WTC11 (cell line): ENCODE results near the gene MYH16. TPM values are rescaled to one million over a fixed set of nuclear protein-coding genes. Genes with fewer than 3 reads are reported as not detected.

Experiments
- ATAC-seq: fragments of 200-7000 bp; cut with Tn5 transposase; 2 replicates; pipeline ENCODE4 v1.10.0; 2021; ENCODE audit warnings: mild to moderate bottlenecking, moderate library complexity
- CTCF ChIA-PET: fragments of 300-600 bp; sonication (Branson Sonifier 250); formaldehyde crosslinking; loops from one replicate; lab custom pipeline; 2021; ENCODE audit warnings: antibody characterized with exemption; lab: Charles Lee
- POLR2A ChIA-PET: fragments of 350-600 bp; sonication (Branson Sonifier 250); formaldehyde crosslinking; loops from one replicate; lab custom pipeline; 2021; ENCODE audit warnings: antibody characterized with exemption; lab: Charles Lee
- DNase-seq: peaks from one replicate; pipeline ENCODE4 v3.0.0; 2021; ENCODE audit warnings: low spot score
- H3K27ac Mint-ChIP-seq: 2 replicates; pipeline ENCODE4 v1.8.0; 2021; ENCODE audit warnings: mixed read lengths
- H3K27me3 Mint-ChIP-seq: 2 replicates; pipeline ENCODE4 v1.8.0; 2021; ENCODE audit warnings: low read depth, mild to moderate bottlenecking, moderate library complexity, mixed read lengths
- H3K36me3 Mint-ChIP-seq: 2 replicates; pipeline ENCODE4 v1.8.0; 2021; ENCODE audit warnings: mixed read lengths
- H3K4me1 Mint-ChIP-seq: 2 replicates; pipeline ENCODE4 v1.8.0; 2022; ENCODE audit warnings: mixed read lengths
- H3K4me3 Mint-ChIP-seq: 2 replicates; pipeline ENCODE4 v1.8.0; 2021; ENCODE audit warnings: mild to moderate bottlenecking, moderate library complexity, mixed read lengths
- H3K9me3 Mint-ChIP-seq: 2 replicates; pipeline ENCODE4 v1.8.0; 2021; ENCODE audit warnings: mixed read lengths
- ELF4 ChIP-seq: sonication (generic); formaldehyde crosslinking; IDR thresholded peaks from 2 replicates; pipeline ENCODE4 v1.8.1; 2022; ENCODE audit warnings: low read depth, mild to moderate bottlenecking, moderate library complexity, missing genetic modification reagents
- JAZF1 ChIP-seq: fragments of 250-450 bp; sonication (Bioruptor Pico); IDR thresholded peaks from 2 replicates; pipeline ENCODE4 v1.9.0; 2021; ENCODE audit warnings: moderate library complexity, mild to moderate bottlenecking, inconsistent platforms
- MYBL2 ChIP-seq: sonication (generic); formaldehyde crosslinking; IDR thresholded peaks from 2 replicates; pipeline ENCODE4 v1.8.1; 2023; ENCODE audit warnings: mild to moderate bottlenecking, moderate library complexity, missing genetic modification reagents
- PRDM15 ChIP-seq: sonication (generic); formaldehyde crosslinking; IDR thresholded peaks from 2 replicates; pipeline ENCODE4 v1.8.0; 2022; ENCODE audit warnings: missing genetic modification reagents
- ZNF425 ChIP-seq: fragments of 250-450 bp; sonication (Bioruptor Pico); conservative IDR thresholded peaks from 2 replicates; pipeline ENCODE4 v1.9.0; 2021; ENCODE audit warnings: mild to moderate bottlenecking
- total RNA-seq: library from RNA; stranded (reverse); gene quantifications from 3 replicates; pipeline ENCODE4 v1.2.3, GENCODE V29; 2021
- TF ChIP-seq, protein P1 (sequence below): sonication (generic); formaldehyde crosslinking; IDR thresholded peaks from 2 replicates; pipeline ENCODE4 v1.8.0; 2023; ENCODE audit warnings: mild to moderate bottlenecking, missing genetic modification reagents
- TF ChIP-seq, protein P2 (sequence below): fragments of 250-450 bp; sonication (Bioruptor Pico); IDR thresholded peaks from 2 replicates; pipeline ENCODE4 v1.9.0; 2021; ENCODE audit warnings: mild to moderate bottlenecking
- TF ChIP-seq, protein P3 (sequence below): sonication (generic); formaldehyde crosslinking; conservative IDR thresholded peaks from 2 replicates; pipeline ENCODE4 v1.8.1; 2023; ENCODE audit warnings: mild to moderate bottlenecking, low read depth, missing genetic modification reagents, moderate library complexity

The MYH16 gene
- total RNA-seq, 1 experiment from 2014 or later = not detected

DNA sequence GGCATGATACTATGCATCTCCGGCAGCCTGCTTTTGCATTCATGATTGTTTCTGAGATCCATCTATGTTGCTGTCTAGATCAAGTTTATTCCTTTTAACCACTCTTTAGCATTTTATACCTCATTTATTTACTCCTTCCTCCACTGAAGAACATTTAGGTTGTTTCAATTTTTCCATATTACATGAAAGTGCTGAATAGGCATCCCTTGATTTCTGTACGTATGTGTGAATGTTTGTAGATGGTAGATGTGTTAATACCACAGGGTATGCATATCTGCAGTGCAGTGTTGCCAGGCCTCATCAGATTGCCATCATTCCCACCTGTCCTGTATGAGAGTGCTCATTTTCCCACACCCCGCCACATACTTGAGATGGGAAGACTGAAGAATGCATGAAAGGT, 67.0 kb downstream of the MYH16 start (continued):
- TF ChIP-seq MYBL2 (CRISPR knock-in tag) = no peak
- no peak for TF ChIP-seq ZNF425 (CRISPR knock-in tag)
- TF ChIP-seq PRDM15 (CRISPR knock-in tag) = no peak
- TF ChIP-seq JAZF1 (CRISPR knock-in tag) = no peak
- TF ChIP-seq, protein P1, sequence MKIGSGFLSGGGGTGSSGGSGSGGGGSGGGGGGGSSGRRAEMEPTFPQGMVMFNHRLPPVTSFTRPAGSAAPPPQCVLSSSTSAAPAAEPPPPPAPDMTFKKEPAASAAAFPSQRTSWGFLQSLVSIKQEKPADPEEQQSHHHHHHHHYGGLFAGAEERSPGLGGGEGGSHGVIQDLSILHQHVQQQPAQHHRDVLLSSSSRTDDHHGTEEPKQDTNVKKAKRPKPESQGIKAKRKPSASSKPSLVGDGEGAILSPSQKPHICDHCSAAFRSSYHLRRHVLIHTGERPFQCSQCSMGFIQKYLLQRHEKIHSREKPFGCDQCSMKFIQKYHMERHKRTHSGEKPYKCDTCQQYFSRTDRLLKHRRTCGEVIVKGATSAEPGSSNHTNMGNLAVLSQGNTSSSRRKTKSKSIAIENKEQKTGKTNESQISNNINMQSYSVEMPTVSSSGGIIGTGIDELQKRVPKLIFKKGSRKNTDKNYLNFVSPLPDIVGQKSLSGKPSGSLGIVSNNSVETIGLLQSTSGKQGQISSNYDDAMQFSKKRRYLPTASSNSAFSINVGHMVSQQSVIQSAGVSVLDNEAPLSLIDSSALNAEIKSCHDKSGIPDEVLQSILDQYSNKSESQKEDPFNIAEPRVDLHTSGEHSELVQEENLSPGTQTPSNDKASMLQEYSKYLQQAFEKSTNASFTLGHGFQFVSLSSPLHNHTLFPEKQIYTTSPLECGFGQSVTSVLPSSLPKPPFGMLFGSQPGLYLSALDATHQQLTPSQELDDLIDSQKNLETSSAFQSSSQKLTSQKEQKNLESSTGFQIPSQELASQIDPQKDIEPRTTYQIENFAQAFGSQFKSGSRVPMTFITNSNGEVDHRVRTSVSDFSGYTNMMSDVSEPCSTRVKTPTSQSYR = no peak

DNA sequence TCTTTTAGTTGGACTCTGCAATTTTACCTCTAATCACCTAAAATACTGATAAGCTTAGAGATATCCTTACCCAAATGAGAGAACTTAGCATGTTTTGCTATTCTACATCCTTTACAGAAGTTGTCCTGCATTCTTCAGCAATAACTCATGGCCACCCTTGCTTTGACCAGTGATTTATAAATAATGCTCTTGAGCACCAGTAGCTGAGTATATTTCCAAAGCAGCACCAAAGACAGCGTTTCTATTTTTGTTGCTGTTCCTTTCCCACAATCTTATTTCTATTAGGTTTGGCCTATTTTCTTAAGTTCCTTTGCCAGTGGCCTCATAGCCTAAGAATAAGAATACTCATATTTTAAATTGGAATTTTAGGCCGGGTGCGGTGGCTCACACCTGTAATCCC, 68.0 kb downstream of the MYH16 start:
- ATAC-seq (no peak), DNase-seq (no peak)
- CTCF ChIA-PET = no interaction called here
- no peaks in the 10 kb centered on the region for H3K9me3 Mint-ChIP-seq
- TF ChIP-seq, protein P1 = no peak
- TF ChIP-seq, protein P2, sequence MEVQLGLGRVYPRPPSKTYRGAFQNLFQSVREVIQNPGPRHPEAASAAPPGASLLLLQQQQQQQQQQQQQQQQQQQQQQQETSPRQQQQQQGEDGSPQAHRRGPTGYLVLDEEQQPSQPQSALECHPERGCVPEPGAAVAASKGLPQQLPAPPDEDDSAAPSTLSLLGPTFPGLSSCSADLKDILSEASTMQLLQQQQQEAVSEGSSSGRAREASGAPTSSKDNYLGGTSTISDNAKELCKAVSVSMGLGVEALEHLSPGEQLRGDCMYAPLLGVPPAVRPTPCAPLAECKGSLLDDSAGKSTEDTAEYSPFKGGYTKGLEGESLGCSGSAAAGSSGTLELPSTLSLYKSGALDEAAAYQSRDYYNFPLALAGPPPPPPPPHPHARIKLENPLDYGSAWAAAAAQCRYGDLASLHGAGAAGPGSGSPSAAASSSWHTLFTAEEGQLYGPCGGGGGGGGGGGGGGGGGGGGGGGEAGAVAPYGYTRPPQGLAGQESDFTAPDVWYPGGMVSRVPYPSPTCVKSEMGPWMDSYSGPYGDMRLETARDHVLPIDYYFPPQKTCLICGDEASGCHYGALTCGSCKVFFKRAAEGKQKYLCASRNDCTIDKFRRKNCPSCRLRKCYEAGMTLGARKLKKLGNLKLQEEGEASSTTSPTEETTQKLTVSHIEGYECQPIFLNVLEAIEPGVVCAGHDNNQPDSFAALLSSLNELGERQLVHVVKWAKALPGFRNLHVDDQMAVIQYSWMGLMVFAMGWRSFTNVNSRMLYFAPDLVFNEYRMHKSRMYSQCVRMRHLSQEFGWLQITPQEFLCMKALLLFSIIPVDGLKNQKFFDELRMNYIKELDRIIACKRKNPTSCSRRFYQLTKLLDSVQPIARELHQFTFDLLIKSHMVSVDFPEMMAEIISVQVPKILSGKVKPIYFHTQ (CRISPR knock-in tag) = no peak
- TF ChIP-seq, protein P3, sequence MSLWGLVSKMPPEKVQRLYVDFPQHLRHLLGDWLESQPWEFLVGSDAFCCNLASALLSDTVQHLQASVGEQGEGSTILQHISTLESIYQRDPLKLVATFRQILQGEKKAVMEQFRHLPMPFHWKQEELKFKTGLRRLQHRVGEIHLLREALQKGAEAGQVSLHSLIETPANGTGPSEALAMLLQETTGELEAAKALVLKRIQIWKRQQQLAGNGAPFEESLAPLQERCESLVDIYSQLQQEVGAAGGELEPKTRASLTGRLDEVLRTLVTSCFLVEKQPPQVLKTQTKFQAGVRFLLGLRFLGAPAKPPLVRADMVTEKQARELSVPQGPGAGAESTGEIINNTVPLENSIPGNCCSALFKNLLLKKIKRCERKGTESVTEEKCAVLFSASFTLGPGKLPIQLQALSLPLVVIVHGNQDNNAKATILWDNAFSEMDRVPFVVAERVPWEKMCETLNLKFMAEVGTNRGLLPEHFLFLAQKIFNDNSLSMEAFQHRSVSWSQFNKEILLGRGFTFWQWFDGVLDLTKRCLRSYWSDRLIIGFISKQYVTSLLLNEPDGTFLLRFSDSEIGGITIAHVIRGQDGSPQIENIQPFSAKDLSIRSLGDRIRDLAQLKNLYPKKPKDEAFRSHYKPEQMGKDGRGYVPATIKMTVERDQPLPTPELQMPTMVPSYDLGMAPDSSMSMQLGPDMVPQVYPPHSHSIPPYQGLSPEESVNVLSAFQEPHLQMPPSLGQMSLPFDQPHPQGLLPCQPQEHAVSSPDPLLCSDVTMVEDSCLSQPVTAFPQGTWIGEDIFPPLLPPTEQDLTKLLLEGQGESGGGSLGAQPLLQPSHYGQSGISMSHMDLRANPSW (CRISPR knock-in tag) = no peak
- TF ChIP-seq ELF4 (CRISPR knock-in tag) = no peak
- no peaks in the 10 kb centered on the region for H3K27me3 Mint-ChIP-seq
- H3K27ac Mint-ChIP-seq = no peak overlapping the region
- no peaks in the 10 kb centered on the region for H3K4me1 Mint-ChIP-seq
- peaks cover 43% of the 10 kb centered on the region for H3K36me3 Mint-ChIP-seq
- no peak overlapping the region for H3K4me3 Mint-ChIP-seq
- POLR2A ChIA-PET = no interaction called here
